K562 (cell line): ENCODE data around the gene SPRING1. TPM values are rescaled to one million over a fixed set of nuclear protein-coding genes. Genes with fewer than 3 reads are reported as not detected.

Source experiments
- ATAC-seq: fragments of 200-7000 bp; cut with Tn5 transposase; 3 replicates; pipeline ENCODE4 v1.9.1; 2020; ENCODE audit warnings: moderate library complexity
- BruUV-seq: library from RNA; stranded (reverse); fragments of 400-500 nt; replicated peaks from 2 replicates; lab custom pipeline; 2021; lab: Mats Ljungman, UMichigan
- CTCF ChIA-PET: fragments of 300-600 bp; formaldehyde crosslinking; extraction: SDS; loops from one replicate; lab custom pipeline; 2021; ENCODE audit warnings: low intra/inter-chr PET ratio; lab: Yijun Ruan, JAX
- POLR2A ChIA-PET: fragments of 300-600, 350-650 bp; sonication (Branson Sonifier 250); formaldehyde crosslinking; extraction: SDS; loops from one replicate; lab custom pipeline; 2021; ENCODE audit warnings: antibody characterized with exemption, inconsistent platforms; lab: Yijun Ruan, JAX
- DNase-seq, 4 experiments: peaks; one replicate each; pipeline versions ENCODE4 v3.0.0 to v3.0.0-alpha.2; 2011 to 2018; ENCODE audit warnings: low spot score in 3 of 4, mixed read lengths in 3 of 4; ENCODE audit errors: extremely low read depth in 1 of 4
- FAIRE-seq: peaks from 2 replicates; lab custom pipeline; 2011; peaks lifted over from hg19 to GRCh38; lab: Jason Lieb, UNC
- H2AFZ ChIP-seq: 2 replicates; pipeline ENCODE4 v1.6.0; 2011; ENCODE audit warnings: low read depth, low read length, control low read depth, inconsistent platforms
- H3K27ac ChIP-seq: fragments of 200-600 bp; 3 replicates; pipeline ENCODE4 v1.8.0; 2011; ENCODE audit warnings: low read depth, mild to moderate bottlenecking, control low read depth, inconsistent platforms, low read length, moderate library complexity, mixed read lengths; ENCODE audit errors: extremely low read depth
- H3K27me3 ChIP-seq, 2 experiments: fragments of 300-600 bp in 1 of 2; 2 replicates in 1 of 2; 3 replicates in 1 of 2; pipeline versions ENCODE4 v1.6.0 to v1.8.0; 2011; ENCODE audit warnings: inconsistent platforms in 2 of 2, low read length in 2 of 2, mild to moderate bottlenecking in 1 of 2, mixed read lengths in 1 of 2, moderate library complexity in 1 of 2; ENCODE audit not compliant: control insufficient read depth in 2 of 2, insufficient read depth in 2 of 2
- H3K36me3 ChIP-seq: fragments of 300-600 bp; 3 replicates; pipeline ENCODE4 v1.8.0; 2011; ENCODE audit warnings: mild to moderate bottlenecking, low read length, inconsistent platforms; ENCODE audit not compliant: control insufficient read depth, insufficient read depth
- H3K4me1 ChIP-seq, 2 experiments: fragments of 200-600 bp in 1 of 2; replicated peaks in 1 of 2; 2 replicates in 1 of 2; 3 replicates in 1 of 2; pipeline versions ENCODE4 v1.5.1 to v1.8.0; 2011; ENCODE audit warnings: inconsistent platforms in 2 of 2, low read length in 2 of 2, mild to moderate bottlenecking in 1 of 2, mixed read lengths in 1 of 2, moderate library complexity in 1 of 2; ENCODE audit not compliant: control insufficient read depth in 2 of 2, insufficient read depth in 2 of 2
- H3K4me2 ChIP-seq: 2 replicates; pipeline ENCODE4 v1.6.1; 2011; ENCODE audit warnings: low read length, control low read depth, inconsistent platforms, mixed read lengths; ENCODE audit not compliant: insufficient read depth
- H3K4me3 ChIP-seq: fragments of 200-600 bp; sonication (generic), shearing (Covaris generic); 2 replicates; pipeline ENCODE4 v1.5.1; 2016; ENCODE audit warnings: control low read depth, inconsistent platforms
- H3K79me2 ChIP-seq: fragments of 200-600 bp; 3 replicates; pipeline ENCODE4 v1.8.0; 2011; ENCODE audit warnings: low read length, inconsistent platforms; ENCODE audit not compliant: control insufficient read depth, insufficient read depth
- H3K9ac ChIP-seq, 2 experiments: 2 replicates each; pipeline versions ENCODE4 v1.6.0 to v1.6.1; 2011; ENCODE audit warnings: low read depth in 2 of 2, low read length in 2 of 2, control low read depth in 1 of 2, inconsistent platforms in 1 of 2, mild to moderate bottlenecking in 1 of 2, mixed read lengths in 1 of 2; ENCODE audit not compliant: insufficient read depth in 1 of 2
- H3K9me1 ChIP-seq: one replicate; pipeline ENCODE4 v1.6.0; 2011; ENCODE audit warnings: inconsistent platforms, mild to moderate bottlenecking, low read length, moderate library complexity; ENCODE audit not compliant: control insufficient read depth, insufficient read depth
- H3K9me3 ChIP-seq: replicated peaks from 2 replicates; pipeline ENCODE4 v1.5.1; 2011; ENCODE audit warnings: low read depth, low read length, inconsistent platforms; ENCODE audit not compliant: control insufficient read depth, insufficient read depth
- H4K20me1 ChIP-seq: replicated peaks from 2 replicates; pipeline ENCODE4 v1.6.1; 2011; ENCODE audit warnings: low read length, inconsistent platforms, mixed read lengths; ENCODE audit not compliant: control insufficient read depth, insufficient read depth
- ARNT ChIP-seq, 2 experiments: fragments of 450-650 bp; IDR thresholded peaks; 2 replicates each; pipeline ENCODE4 v1.6.1; 2016; ENCODE audit warnings: mild to moderate bottlenecking in 1 of 2
- BRD9 ChIP-seq: fragments of 450-650 bp; IDR thresholded peaks from 2 replicates; pipeline ENCODE4 v1.6.1; 2018; ENCODE audit warnings: low read depth; ENCODE audit not compliant: partially characterized antibody
- FOXO4 ChIP-seq: fragments of 450-650 bp; formaldehyde crosslinking; IDR thresholded peaks from 2 replicates; pipeline ENCODE4 v1.4.0; 2020; ENCODE audit warnings: mild to moderate bottlenecking, moderate library complexity
- MECOM ChIP-seq: fragments of 250-450 bp; sonication (Bioruptor Pico); IDR thresholded peaks from 2 replicates; pipeline ENCODE4 v1.8.0; 2022; ENCODE audit warnings: inconsistent platforms
- ZNF583 ChIP-seq: fragments of 250-450 bp; sonication (Bioruptor Pico); IDR thresholded peaks from 2 replicates; pipeline ENCODE4 v1.4.0; 2020
- whole genome bisulfite sequencing: fragments of 100-300 bp; shearing (Covaris generic); methylation state at CpG from one replicate; pipeline ENCODE4 v1.1.6; 2016; ENCODE audit warnings: low coverage, mixed read lengths; ENCODE audit not compliant: insufficient coverage; ENCODE audit errors: missing lambda C conversion rate; 5-methylcytosine and 5-hydroxymethylcytosine counted together
- in situ Hi-C: fragments of 300-500 bp; cut with MboI; formaldehyde crosslinking; loops from 4 replicates; pipeline ENCODE4 v1.15.0; 2018; ENCODE audit warnings: inconsistent platforms, mixed read lengths
- intact Hi-C: fragments of 100-400 bp; cut with micrococcal nuclease; formaldehyde crosslinking; loops from 2 replicates; pipeline ENCODE4 v1.14.2; 2022
- polyA plus RNA-seq, 8 experiments: library from polyadenylated mRNA; depleted of rRNA in 4 of 8; stranded (reverse) in 5 of 8; unstranded in 3 of 8; fragments of >200 nt; fragmentation: Nextera tagmentation in 2 of 8; fragmentation: Illumina TruSeq in 1 of 8; extraction: Ambion mirVana in 2 of 8; extraction: Trizol in 1 of 8; gene quantifications; 2 replicates each; pipeline versions ENCODE4 v1.2.1 to v1.2.3, GENCODE V29; 2011 to 2014; ENCODE audit warnings: inconsistent platforms in 1 of 8, missing spikeins in 1 of 8
- total RNA-seq, 7 experiments: library from RNA; depleted of rRNA in 6 of 7; stranded (reverse); fragments of >200 nt in 6 of 7; fragmentation: Illumina TruSeq in 2 of 7; extraction: Trizol in 2 of 7; gene quantifications; 2 replicates each; pipeline versions ENCODE4 v1.2.1 to v1.2.3, GENCODE V29; 2011 to 2021; ENCODE audit warnings: low replicate concordance in 1 of 7

Gene SPRING1
- total and polyA plus RNA-seq, 9 of the 15 experiments (the other 6 are each of a cell fraction or from before 2014, with no cell fraction given), result 1.1 to 20.0 (median 8.0) TPM

- TF ChIP-seq ZNF583, result no peak
- TF ChIP-seq BRD9, result no peak
- TF ChIP-seq FOXO4 (CRISPR knock-in tag), result no peak
- no peak for TF ChIP-seq ARNT (IDR thresholded peaks at IDR 0.05)
- no peak for TF ChIP-seq MECOM
- in situ Hi-C loops, result loop anchor here (25.0 kb wide), 1 partner anchor 704 kb away; no protein-coding TSS in a partner anchor
- Histone ChIP-seq H3K9me1 (no peaks in the 10 kb centered on the region), H3K4me3 (no peak overlapping the region), H3K27ac (no peak overlapping the region), H3K9ac (no peak overlapping the region), H4K20me1 (peaks cover 4% of the 10 kb centered on the region; the same call in 1 of the 2 replicates), H2AFZ (no peak overlapping the region), H3K9me3 (no peaks in the 10 kb centered on the region), H3K79me2 (no peaks in the 10 kb centered on the region), H3K4me2 (no peak overlapping the region), H3K4me1 (peaks cover 0 to 7% of the 10 kb centered on the region in 2 experiments; a peak in 1 of 5 replicates), H3K36me3 (no peaks in the 10 kb centered on the region), H3K27me3 (peaks cover 39 to 46% of the 10 kb centered on the region in 2 experiments)
- no peak for FAIRE-seq
- no peak for DNase-seq
- ATAC-seq, result no peak
- intact Hi-C loops, result loop anchor here (5.0 kb wide), 1 partner anchor 74 kb away; no protein-coding TSS in a partner anchor
- 27% methylated on average over 7 of the region's 7 CpGs for WGBS
- BruUV-seq, result no TSS peak
- CTCF ChIA-PET, result interaction anchor here (0.7 kb wide), 1 partner anchor 405 kb away, joined by 4 read pairs; no protein-coding TSS in a partner anchor
- POLR2A ChIA-PET, result interaction anchor here (0.6 to 0.9 kb wide), 3 partner anchors 9 to 31 kb away, joined by 3 read pairs; no protein-coding TSS in a partner anchor
Observed at GRCh38 chr12:116691205-116691604, 46.7 kb downstream of the SPRING1 start.
